Measurements from ENCODE around the gene GPR4. TPM values are rescaled to one million over a fixed set of nuclear protein-coding genes. Genes with fewer than 3 reads are reported as not detected.

Gene GPR4
- total and polyA plus RNA-seq, 8 donors: 0.56 to 3.0 (median 1.1) TPM

GRCh38 chr19:45577111-45577905, 24.7 kb downstream of the GPR4 start:
- peaks cover 15 to 19% (median 16%) of the 10 kb centered on the region in 3 donors for H3K4me1 ChIP-seq
- intact Hi-C loops (cut with DNase I): no loop called here
- H3K9me3 ChIP-seq: no peaks in the 10 kb centered on the region
- no peaks in the 10 kb centered on the region for H3K27me3 ChIP-seq
- TF ChIP-seq CTCF (IDR thresholded peaks at IDR 0.05): no peak
- peak; percentile 13 for FAIRE-seq
- WGBS, 2 donors: 6 to 7% methylated on average over 11 of the region's 11 CpGs
- no peaks in the 10 kb centered on the region for H3K36me3 ChIP-seq
- H3K27ac ChIP-seq: peak overlapping the region; percentile 52 to 72 (median 62)
- peak overlapping the region in 1 of 4 donors; percentile 3 for H3K4me3 ChIP-seq
- peak; percentile 86 to 91 (median 88) for ATAC-seq
- peak in 5 of 6 donors; percentile 58 to 65 (median 63) for DNase-seq

- H3K9me3 ChIP-seq: no peaks in the 10 kb centered on the region
- TF ChIP-seq CTCF (IDR thresholded peaks at IDR 0.05): no peak
- H3K4me3 ChIP-seq: peak overlapping the region in 1 of 4 donors; percentile 3
- peaks cover 15 to 19% (median 16%) of the 10 kb centered on the region in 3 donors for H3K4me1 ChIP-seq
- 55 to 58% methylated on average over 3 of the region's 3 CpGs for WGBS, 2 donors
- DNase-seq (no peak), ATAC-seq (peak in 2 of 4 donors; percentile 3), FAIRE-seq (no peak)
- intact Hi-C loops (cut with DNase I): no loop called here
- peak overlapping the region; percentile 52 to 72 (median 62) for H3K27ac ChIP-seq
- H3K27me3 ChIP-seq: no peaks in the 10 kb centered on the region
- no peaks in the 10 kb centered on the region for H3K36me3 ChIP-seq
Observed at GRCh38 chr19:45576682-45577081, 25.3 kb downstream of the GPR4 start.

- DNase-seq (no peak), FAIRE-seq (no peak), ATAC-seq (no peak)
- intact Hi-C loops (cut with DNase I): no loop called here
- TF ChIP-seq CTCF (IDR thresholded peaks at IDR 0.05): no peak
- H3K4me1 ChIP-seq: peaks cover 15 to 19% (median 16%) of the 10 kb centered on the region in 3 donors
- WGBS, 2 donors: 90 to 93% methylated on average over 5 of the region's 5 CpGs
- H3K9me3 ChIP-seq: no peaks in the 10 kb centered on the region
- H3K36me3 ChIP-seq: no peaks in the 10 kb centered on the region
- no peak overlapping the region for H3K4me3 ChIP-seq
- no peaks in the 10 kb centered on the region for H3K27me3 ChIP-seq
- H3K27ac ChIP-seq: peak overlapping the region in 3 of 4 donors; percentile 5 to 69 (median 10)
Observed at GRCh38 chr19:45575216-45575615, 26.8 kb downstream of the GPR4 start.

- ATAC-seq (no peak), FAIRE-seq (no peak), DNase-seq (no peak)
- H3K4me3 ChIP-seq: no peak overlapping the region
- H3K27me3 ChIP-seq: no peaks in the 10 kb centered on the region
- no peak for TF ChIP-seq CTCF (IDR thresholded peaks at IDR 0.05)
- H3K27ac ChIP-seq: peak overlapping the region in 3 of 4 donors; percentile 10 to 12 (median 11)
- no peaks in the 10 kb centered on the region for H3K36me3 ChIP-seq
- intact Hi-C loops (cut with DNase I): no loop called here
- H3K4me1 ChIP-seq: peaks cover 15 to 19% (median 16%) of the 10 kb centered on the region in 3 donors
- no peaks in the 10 kb centered on the region for H3K9me3 ChIP-seq
- WGBS, 2 donors: 80 to 82% methylated on average over 4 of the region's 4 CpGs
Observed at GRCh38 chr19:45574526-45574925, 27.5 kb downstream of the GPR4 start.

Measured in pancreas (tissue), 10 donors.